Measurements from ENCODE around the gene PBX4. TPM values are rescaled to one million over a fixed set of nuclear protein-coding genes. Genes with fewer than 3 reads are reported as not detected.

The PBX4 gene
- total RNA-seq, 6 experiments from 2014 or later: 0.23 to 0.40 (median 0.30) TPM; not detected in 1

GRCh38 chr19:19529783-19530422, 88.6 kb downstream of the PBX4 start:
- no peaks in the 10 kb centered on the region for H3K9me3 Mint-ChIP-seq
- peaks cover 6% of the 10 kb centered on the region for H3K27me3 Mint-ChIP-seq (ENCODE audit: insufficient read depth)
- TF ChIP-seq CTCF (IDR thresholded peaks at IDR 0.05): peak; percentile 8; the same call in 1 of the 2 replicates
- peaks cover 23% of the 10 kb centered on the region for H3K4me1 Mint-ChIP-seq (ENCODE audit: low read depth)
- H3K4me3 Mint-ChIP-seq: no peak overlapping the region
- H3K36me3 Mint-ChIP-seq (ENCODE audit: low read depth): no peaks in the 10 kb centered on the region
- no peak for DNase-seq
- H3K27ac Mint-ChIP-seq: no peak overlapping the region

- peaks cover 23% of the 10 kb centered on the region for H3K4me1 Mint-ChIP-seq (ENCODE audit: low read depth)
- peaks cover 2% of the 10 kb centered on the region for H3K27me3 Mint-ChIP-seq (ENCODE audit: insufficient read depth)
- H3K36me3 Mint-ChIP-seq (ENCODE audit: low read depth): no peaks in the 10 kb centered on the region
- DNase-seq: no peak
- H3K27ac Mint-ChIP-seq: no peak within 1 kb of the TSS
- no peak for TF ChIP-seq CTCF (IDR thresholded peaks at IDR 0.05)
- H3K9me3 Mint-ChIP-seq: no peaks in the 10 kb centered on the region
- H3K4me3 Mint-ChIP-seq: no peak within 1 kb of the TSS
These were observed 89.6 kb downstream of the PBX4 start, which contains the start of gene YJEFN3 for GRCh38 chr19:19528721-19529490. Gene YJEFN3, plus strand, starts transcription at chr19:19528911. Its CDS starts 22 bp downstream, at chr19:19528933.

- Mint-ChIP-seq H3K27me3 (ENCODE audit: insufficient read depth) (peaks cover 2% of the 10 kb centered on the region), H3K4me3 (no peak overlapping the region), H3K36me3 (ENCODE audit: low read depth) (no peaks in the 10 kb centered on the region), H3K9me3 (no peaks in the 10 kb centered on the region), H3K4me1 (ENCODE audit: low read depth) (peaks cover 23% of the 10 kb centered on the region), H3K27ac (no peak overlapping the region)
- no peak for DNase-seq
- TF ChIP-seq CTCF (IDR thresholded peaks at IDR 0.05): no peak
These were observed 90.5 kb downstream of the PBX4 start for GRCh38 chr19:19527674-19528625.

- H3K36me3 Mint-ChIP-seq (ENCODE audit: low read depth): no peaks in the 10 kb centered on the region
These were observed 91.2 kb downstream of the PBX4 start for GRCh38 chr19:19527371-19527656.

More at GRCh38 chr19:19527371-19527656, 91.2 kb downstream of the PBX4 start:
- H3K27ac Mint-ChIP-seq: no peak overlapping the region
- H3K27me3 Mint-ChIP-seq (ENCODE audit: insufficient read depth): peaks cover 2% of the 10 kb centered on the region
- no peak overlapping the region for H3K4me3 Mint-ChIP-seq
- H3K9me3 Mint-ChIP-seq: no peaks in the 10 kb centered on the region
- H3K4me1 Mint-ChIP-seq (ENCODE audit: low read depth): peaks cover 23% of the 10 kb centered on the region
- DNase-seq: no peak
- no peak for TF ChIP-seq CTCF (IDR thresholded peaks at IDR 0.05)
